Gastrocnemius medialis (tissue), 4 donors: ENCODE results near the gene SKA2. TPM values are rescaled to one million over a fixed set of nuclear protein-coding genes. Genes with fewer than 3 reads are reported as not detected.

Experiments used
- ATAC-seq, 2 donors: fragments of 150-250 bp; one replicate each; pipeline ENCODE4 v1.9.1; 2016
- DNase-seq, 2 donors: peaks; one replicate each; pipeline ENCODE4 v3.0.0-alpha.2; 2019
- H3K27ac ChIP-seq, 4 donors: fragments of 200-600 bp; sonication (generic); 1 replicate in 1 of 4; 2 replicates in 3 of 4; pipeline ENCODE4 v1.5.1; 2016 to 2018; ENCODE audit warnings: mild to moderate bottlenecking in 2 of 4, moderate library complexity in 1 of 4
- H3K27me3 ChIP-seq, 3 donors: fragments of 200-600 bp; sonication (generic) in 2 of 3; 1 replicate in 1 of 3; 2 replicates in 2 of 3; pipeline versions ENCODE4 v1.5.1 to v1.6.0; 2016 to 2019; ENCODE audit warnings: mild to moderate bottlenecking in 1 of 3, moderate library complexity in 1 of 3
- H3K36me3 ChIP-seq, 2 donors: fragments of 200-600 bp; sonication (generic) in 1 of 2; one replicate each; pipeline ENCODE4 v1.5.1; 2017 to 2018
- H3K4me1 ChIP-seq, 2 donors: fragments of 200-600 bp; sonication (generic) in 1 of 2; one replicate each; pipeline ENCODE4 v1.5.1; 2016 to 2017; ENCODE audit warnings: mild to moderate bottlenecking in 2 of 2
- H3K4me3 ChIP-seq, 4 donors: fragments of 200-600 bp; sonication (generic) in 3 of 4; 1 replicate in 1 of 4; 2 replicates in 3 of 4; pipeline ENCODE4 v1.5.1; 2016 to 2019; ENCODE audit warnings: mild to moderate bottlenecking in 2 of 4
- H3K9me3 ChIP-seq, 3 donors: fragments of 200-600 bp; sonication (generic) in 2 of 3; 1 replicate in 1 of 3; 2 replicates in 2 of 3; pipeline ENCODE4 v1.5.1; 2016 to 2019
- POLR2A ChIP-seq, 2 donors: fragments of 450-650 bp; IDR thresholded peaks; one replicate each; pipeline ENCODE4 v1.6.1; 2017; ENCODE audit warnings: antibody characterized with exemption in 2 of 2, mild to moderate bottlenecking in 2 of 2, moderate library complexity in 2 of 2
- in situ Hi-C, 4 donors: fragments of 200-750 bp; cut with MboI; loops; one replicate each; pipeline versions ENCODE4 v1.15.0 to v1.8.0; 2017; ENCODE audit warnings: low sequenced_read_pairs in 4 of 4
- intact Hi-C: fragments of 100-400 bp; cut with DNase I; formaldehyde crosslinking; loops from one replicate; pipeline ENCODE4 v1.15.1; 2023; ENCODE audit warnings: low total_unique reads
- total RNA-seq, 4 donors: library from RNA; depleted of rRNA; stranded (reverse); fragments of >200 nt; gene quantifications; one replicate each; pipeline versions ENCODE4 v1.1.0 to v1.2.3, GENCODE V29; 2016
- TF ChIP-seq, protein P1 (sequence below), 5 experiments: fragments of 450-650 bp in 3 of 5; fragments of 200-600 bp in 2 of 5; sonication (generic) in 2 of 5; IDR thresholded peaks in 4 of 5; conservative IDR thresholded peaks in 1 of 5; 1 replicate in 4 of 5; 2 replicates in 1 of 5; pipeline ENCODE4 v1.5.1; 2016 to 2019; ENCODE audit warnings: antibody characterized with exemption in 5 of 5, mild to moderate bottlenecking in 3 of 5, moderate library complexity in 3 of 5

SKA2 gene
- total RNA-seq, 4 donors from 2014 or later: 4.1 to 17.8 (median 8.7) TPM

DNA sequence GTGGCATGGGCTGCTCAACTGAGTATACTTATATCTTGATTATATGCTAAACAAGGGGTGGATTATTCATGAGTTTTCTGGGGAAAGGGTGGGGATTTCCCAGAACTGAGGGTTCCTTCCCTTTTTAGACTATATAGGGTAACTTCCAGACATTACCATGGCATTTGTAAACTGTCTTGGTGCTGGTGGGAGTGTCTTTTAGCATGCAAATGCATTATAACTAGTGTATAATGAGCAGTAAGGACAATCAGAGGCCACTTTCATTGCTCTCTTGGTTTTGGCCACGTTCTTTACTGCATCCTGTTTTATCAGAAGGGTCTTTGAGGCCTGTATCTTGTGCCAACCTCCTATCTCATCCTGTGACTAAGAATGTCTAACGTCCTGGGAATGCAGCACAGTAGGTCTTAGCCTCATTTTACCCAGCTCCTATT lies 12.6 kb upstream of the SKA2 start:
- Histone ChIP-seq H3K4me1 (no peaks in the 10 kb centered on the region), H3K4me3 (no peak overlapping the region), H3K27me3 (no peaks in the 10 kb centered on the region), H3K36me3 (no peaks in the 10 kb centered on the region), H3K27ac (no peak overlapping the region), H3K9me3 (no peaks in the 10 kb centered on the region)
- ATAC-seq: no peak
- TF ChIP-seq, protein P1, sequence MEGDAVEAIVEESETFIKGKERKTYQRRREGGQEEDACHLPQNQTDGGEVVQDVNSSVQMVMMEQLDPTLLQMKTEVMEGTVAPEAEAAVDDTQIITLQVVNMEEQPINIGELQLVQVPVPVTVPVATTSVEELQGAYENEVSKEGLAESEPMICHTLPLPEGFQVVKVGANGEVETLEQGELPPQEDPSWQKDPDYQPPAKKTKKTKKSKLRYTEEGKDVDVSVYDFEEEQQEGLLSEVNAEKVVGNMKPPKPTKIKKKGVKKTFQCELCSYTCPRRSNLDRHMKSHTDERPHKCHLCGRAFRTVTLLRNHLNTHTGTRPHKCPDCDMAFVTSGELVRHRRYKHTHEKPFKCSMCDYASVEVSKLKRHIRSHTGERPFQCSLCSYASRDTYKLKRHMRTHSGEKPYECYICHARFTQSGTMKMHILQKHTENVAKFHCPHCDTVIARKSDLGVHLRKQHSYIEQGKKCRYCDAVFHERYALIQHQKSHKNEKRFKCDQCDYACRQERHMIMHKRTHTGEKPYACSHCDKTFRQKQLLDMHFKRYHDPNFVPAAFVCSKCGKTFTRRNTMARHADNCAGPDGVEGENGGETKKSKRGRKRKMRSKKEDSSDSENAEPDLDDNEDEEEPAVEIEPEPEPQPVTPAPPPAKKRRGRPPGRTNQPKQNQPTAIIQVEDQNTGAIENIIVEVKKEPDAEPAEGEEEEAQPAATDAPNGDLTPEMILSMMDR (IDR thresholded peaks at IDR 0.05 in 4 of 5, conservative IDR thresholded peaks at IDR 0.05 in 1 of 5): no peak
- no peak for TF ChIP-seq POLR2A (IDR thresholded peaks at IDR 0.05)
- in situ Hi-C loops: no loop called here
- no peak for DNase-seq
- intact Hi-C loops: no loop called here

GRCh38 chr17:59165933-59166342 lies 11.0 kb upstream of the SKA2 start:
- H3K9me3 ChIP-seq: no peaks in the 10 kb centered on the region
- intact Hi-C loops (no loop called here), in situ Hi-C loops (no loop called here)
- no peaks in the 10 kb centered on the region for H3K4me1 ChIP-seq
- no peaks in the 10 kb centered on the region for H3K27me3 ChIP-seq
- no peak for TF ChIP-seq POLR2A (IDR thresholded peaks at IDR 0.05)
- TF ChIP-seq, protein P1 (IDR thresholded peaks at IDR 0.05 in 4 of 5, conservative IDR thresholded peaks at IDR 0.05 in 1 of 5): peak in 2 of 5 experiments; percentile 11 to 38
- no peak for ATAC-seq
- no peaks in the 10 kb centered on the region for H3K36me3 ChIP-seq
- H3K27ac ChIP-seq: no peak overlapping the region
- DNase-seq: no peak
- no peak overlapping the region for H3K4me3 ChIP-seq

DNA sequence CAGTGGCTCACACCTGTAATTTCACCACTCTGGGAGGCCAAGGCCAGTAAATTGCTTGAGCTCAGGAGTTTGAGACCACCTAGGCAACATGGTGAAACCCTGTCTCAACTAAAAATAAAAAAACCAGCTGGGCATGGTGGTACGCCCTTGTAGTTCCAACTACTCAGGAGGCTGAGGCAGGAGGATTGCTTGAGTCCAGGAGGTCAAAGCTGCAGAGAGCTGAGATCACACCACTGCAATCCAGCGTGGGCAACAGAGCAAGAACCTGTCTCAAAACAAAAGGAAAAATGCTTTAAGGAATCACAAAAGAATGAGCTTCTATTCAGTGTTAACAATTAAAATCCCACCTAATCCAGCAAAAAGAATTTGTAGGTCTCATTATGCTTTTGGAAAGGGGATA lies 6.5 kb upstream of the SKA2 start:
- no peak for ATAC-seq
- DNase-seq: no peak
- H3K36me3 ChIP-seq: no peaks in the 10 kb centered on the region
- H3K27me3 ChIP-seq: no peaks in the 10 kb centered on the region
- in situ Hi-C loops (no loop called here), intact Hi-C loops (no loop called here)
- H3K27ac ChIP-seq: no peak overlapping the region
- no peaks in the 10 kb centered on the region for H3K4me1 ChIP-seq
- TF ChIP-seq, protein P1 (IDR thresholded peaks at IDR 0.05 in 4 of 5, conservative IDR thresholded peaks at IDR 0.05 in 1 of 5): no peak
- TF ChIP-seq POLR2A (IDR thresholded peaks at IDR 0.05): no peak
- no peak overlapping the region for H3K4me3 ChIP-seq
- no peaks in the 10 kb centered on the region for H3K9me3 ChIP-seq

GRCh38 chr17:59160157-59161025 lies 5.4 kb upstream of the SKA2 start:
- intact Hi-C loops (no loop called here), in situ Hi-C loops (no loop called here)
- no peaks in the 10 kb centered on the region for H3K27me3 ChIP-seq
- H3K4me3 ChIP-seq: no peak overlapping the region
- no peak overlapping the region for H3K27ac ChIP-seq
- no peaks in the 10 kb centered on the region for H3K36me3 ChIP-seq
- no peaks in the 10 kb centered on the region for H3K9me3 ChIP-seq
- H3K4me1 ChIP-seq: peaks cover 6 to 8% of the 10 kb centered on the region in 2 donors
- DNase-seq (no peak), ATAC-seq (no peak)
- TF ChIP-seq POLR2A (IDR thresholded peaks at IDR 0.05): no peak
- TF ChIP-seq, protein P1 (IDR thresholded peaks at IDR 0.05 in 4 of 5, conservative IDR thresholded peaks at IDR 0.05 in 1 of 5): no peak
